Effector memory CD8-positive, alpha-beta T cell (primary cell): ENCODE measurements around the gene KDM5B.
"Not testable (repeated sequence)": the region's sequence is repeated elsewhere in the genome, so short reads cannot be mapped to it uniquely, and the experiment has no call there.

Experiments used
- ATAC-seq: fragments of 150-1000 bp; cut with Tn5 transposase; replicated peaks from 2 replicates; pipeline ENCODE4 v1.10.0; 2021; ENCODE audit warnings: mild to moderate bottlenecking, moderate library complexity
- DNase-seq, 3 experiments: peaks; one replicate each; pipeline ENCODE4 v3.0.0; 2021
- H3K27ac Mint-ChIP-seq, 2 donors: one replicate each; pipeline ENCODE4 v1.8.0; 2022; ENCODE audit warnings: mild to moderate bottlenecking in 2 of 2, mixed read lengths in 2 of 2, moderate library complexity in 2 of 2
- H3K27me3 Mint-ChIP-seq, 2 donors: one replicate each; pipeline ENCODE4 v1.8.0; 2022; ENCODE audit warnings: mixed read lengths in 2 of 2
- H3K36me3 Mint-ChIP-seq: one replicate; pipeline ENCODE4 v1.8.0; 2022; ENCODE audit warnings: mild to moderate bottlenecking, moderate library complexity, mixed read lengths; ENCODE audit not compliant: insufficient read depth
- H3K4me1 Mint-ChIP-seq, 2 donors: one replicate each; pipeline ENCODE4 v1.8.0; 2022; ENCODE audit warnings: low read depth in 2 of 2, mixed read lengths in 2 of 2
- H3K4me3 Mint-ChIP-seq, 2 donors: one replicate each; pipeline ENCODE4 v1.8.0; 2022; ENCODE audit warnings: mild to moderate bottlenecking in 2 of 2, mixed read lengths in 2 of 2, moderate library complexity in 2 of 2
- H3K9me3 Mint-ChIP-seq, 2 donors: one replicate each; pipeline ENCODE4 v1.8.0; 2022; ENCODE audit warnings: mixed read lengths in 2 of 2

The KDM5B gene

DNA sequence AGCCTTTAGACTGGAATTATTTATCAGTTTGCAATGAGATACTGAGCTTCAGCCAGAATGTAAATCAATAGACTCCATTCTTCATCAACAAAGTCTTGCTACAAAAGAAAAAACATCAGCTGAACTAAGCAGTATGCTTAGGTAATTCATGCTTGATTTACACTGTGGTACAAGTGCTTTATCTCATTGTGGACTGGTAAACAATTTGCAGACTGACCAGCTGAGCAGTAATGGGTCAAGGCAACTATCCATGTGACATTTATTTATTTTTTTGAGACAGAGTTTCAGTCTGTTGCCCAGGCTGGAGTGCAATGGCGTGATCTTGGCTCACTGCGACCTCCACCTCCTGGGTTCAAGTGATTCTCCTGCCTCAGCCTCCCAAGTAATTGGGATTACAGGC lies 58.2 kb downstream of the KDM5B start:
- DNase-seq (no peak), ATAC-seq (no peak)
- no peaks in the 10 kb centered on the region for H3K27me3 Mint-ChIP-seq
- no peak overlapping the region for H3K27ac Mint-ChIP-seq
- peaks cover 55% of the 10 kb centered on the region for H3K36me3 Mint-ChIP-seq
- H3K4me1 Mint-ChIP-seq, result no peaks in the 10 kb centered on the region
- H3K9me3 Mint-ChIP-seq, result no peaks in the 10 kb centered on the region
- no peak overlapping the region for H3K4me3 Mint-ChIP-seq

DNA sequence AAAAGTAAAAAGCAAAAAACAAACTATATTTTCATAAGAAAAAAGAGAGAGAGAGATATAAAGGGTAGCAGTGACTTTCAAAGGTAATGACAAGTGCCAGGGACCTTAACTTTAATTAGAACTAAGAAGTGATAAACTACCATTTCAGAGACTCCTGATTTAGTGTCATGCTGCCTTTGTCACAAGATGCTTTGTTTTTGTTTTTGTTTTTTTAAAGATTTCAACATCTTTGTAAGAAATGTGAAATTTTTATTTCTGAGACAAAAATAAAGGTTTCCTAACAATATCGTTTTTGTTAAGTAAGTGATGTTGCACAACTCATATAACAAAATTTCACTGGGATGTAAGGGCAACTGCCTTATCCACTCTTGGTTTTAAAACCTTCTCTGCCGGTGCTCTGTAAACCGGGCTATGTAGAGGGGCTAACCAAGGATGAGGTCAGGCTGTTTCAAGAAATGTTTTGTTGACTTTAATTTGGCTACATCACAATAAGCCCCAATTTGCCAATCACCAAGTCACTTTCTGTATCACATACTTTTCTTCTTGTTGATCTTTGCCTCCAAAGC lies 62.8 kb downstream of the KDM5B start:
- Mint-ChIP-seq H3K9me3 (no peaks in the 10 kb centered on the region), H3K36me3 (peaks cover 69% of the 10 kb centered on the region), H3K4me1 (no peaks in the 10 kb centered on the region), H3K4me3 (no peak overlapping the region), H3K27me3 (no peaks in the 10 kb centered on the region), H3K27ac (no peak overlapping the region)
- ATAC-seq (no peak), DNase-seq (no peak)

DNA sequence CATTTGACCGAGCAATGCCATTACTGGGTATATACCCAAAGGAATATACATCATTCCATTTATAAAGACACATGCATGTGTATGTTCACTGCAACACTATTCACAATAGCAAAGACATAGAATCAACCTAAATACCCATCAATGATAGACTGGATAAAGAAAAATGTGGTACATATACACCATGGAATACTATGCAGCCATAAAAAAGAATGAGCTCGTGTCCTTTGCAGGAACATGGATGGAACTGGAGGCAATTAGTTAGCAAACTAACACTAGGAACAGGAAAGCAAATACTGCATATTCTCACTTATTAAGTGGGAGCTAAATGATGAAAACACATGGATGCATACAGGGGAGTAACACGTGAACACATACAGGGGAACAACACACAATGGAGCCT lies 63.5 kb downstream of the KDM5B start:
- H3K27me3 Mint-ChIP-seq, ATAC-seq, DNase-seq, H3K27ac Mint-ChIP-seq, H3K4me3 Mint-ChIP-seq, H3K9me3 Mint-ChIP-seq, H3K4me1 Mint-ChIP-seq: not testable (repeated sequence)
- peaks cover 65% of the 10 kb centered on the region for H3K36me3 Mint-ChIP-seq

DNA sequence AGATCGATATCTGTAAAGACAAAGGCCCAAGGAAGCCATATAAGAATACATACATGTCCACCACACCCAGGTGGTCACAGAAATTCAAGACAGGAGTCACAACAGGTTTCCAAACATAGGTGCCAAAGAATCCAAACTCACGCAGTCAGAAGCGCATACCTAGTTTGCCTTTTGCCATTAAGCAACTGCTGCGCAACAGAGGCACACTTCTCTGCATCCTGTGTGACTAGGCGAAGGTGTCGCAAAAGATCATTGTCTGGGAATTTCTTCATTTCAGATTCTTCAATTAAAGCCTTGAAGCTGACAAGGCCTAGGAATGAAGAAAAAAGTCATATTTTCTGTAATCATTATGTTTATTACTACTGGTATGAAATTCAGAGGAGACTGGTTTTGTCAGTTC lies 65.7 kb downstream of the KDM5B start:
- ATAC-seq (no peak), DNase-seq (no peak)
- no peaks in the 10 kb centered on the region for H3K9me3 Mint-ChIP-seq
- peaks cover 52% of the 10 kb centered on the region for H3K36me3 Mint-ChIP-seq
- no peaks in the 10 kb centered on the region for H3K27me3 Mint-ChIP-seq
- H3K4me3 Mint-ChIP-seq, result no peak overlapping the region
- no peaks in the 10 kb centered on the region for H3K4me1 Mint-ChIP-seq
- no peak overlapping the region for H3K27ac Mint-ChIP-seq

- Mint-ChIP-seq H3K27me3 (no peaks in the 10 kb centered on the region), H3K27ac (no peak overlapping the region), H3K4me1 (no peaks in the 10 kb centered on the region), H3K9me3 (no peaks in the 10 kb centered on the region), H3K36me3 (peaks cover 57% of the 10 kb centered on the region), H3K4me3 (no peak overlapping the region)
- DNase-seq, result no peak
- ATAC-seq, result no peak
Observed at GRCh38 chr1:202733251-202733650, 75.0 kb downstream of the KDM5B start.

DNA sequence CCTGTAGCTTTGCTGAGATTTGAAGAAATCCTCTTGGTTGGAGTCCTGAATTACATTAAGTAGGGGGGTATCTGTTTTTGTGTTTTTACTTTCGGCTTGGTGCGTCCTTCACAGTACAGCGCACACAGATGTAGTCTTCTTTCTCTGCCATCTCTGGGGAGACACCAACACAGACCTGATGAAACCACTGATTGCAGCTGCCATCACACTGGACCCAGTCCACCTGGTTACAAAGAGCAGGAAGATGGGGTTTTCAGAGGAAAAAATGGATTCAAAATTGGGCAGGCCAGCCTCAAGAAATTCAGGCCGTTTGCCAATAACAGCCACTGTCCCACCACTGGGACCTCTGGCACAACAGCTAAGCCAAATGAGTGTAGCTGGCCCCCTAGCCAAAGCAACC lies 79.3 kb downstream of the KDM5B start:
- H3K27me3 Mint-ChIP-seq, result no peaks in the 10 kb centered on the region
- ATAC-seq, result no peak
- no peak for DNase-seq
- no peak overlapping the region for H3K27ac Mint-ChIP-seq
- H3K4me1 Mint-ChIP-seq, result no peaks in the 10 kb centered on the region
- H3K9me3 Mint-ChIP-seq, result no peaks in the 10 kb centered on the region
- H3K36me3 Mint-ChIP-seq, result peaks cover 53% of the 10 kb centered on the region
- no peak overlapping the region for H3K4me3 Mint-ChIP-seq

DNA sequence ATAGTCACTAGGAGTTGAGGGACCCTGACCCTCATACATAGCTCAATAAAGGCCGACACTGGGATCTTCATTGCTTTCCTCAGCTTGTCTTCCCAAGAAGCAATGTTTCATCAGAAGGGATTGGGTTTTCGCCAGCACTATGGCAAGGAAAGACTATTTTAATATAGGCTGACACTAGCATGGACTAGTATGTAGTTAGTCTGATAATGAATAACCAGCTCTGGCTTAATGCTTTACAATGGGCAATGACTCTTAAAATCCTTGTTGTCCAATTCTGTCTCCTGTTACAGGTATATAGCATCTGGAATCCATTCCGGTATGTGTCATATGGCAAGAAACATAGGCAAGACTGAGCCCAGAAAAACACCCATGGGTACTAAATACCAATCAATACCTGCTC lies 82.7 kb downstream of the KDM5B start:
- Mint-ChIP-seq H3K27me3 (no peaks in the 10 kb centered on the region), H3K9me3 (no peaks in the 10 kb centered on the region), H3K4me3 (no peak overlapping the region), H3K36me3 (peaks cover 29% of the 10 kb centered on the region), H3K4me1 (no peaks in the 10 kb centered on the region), H3K27ac (no peak overlapping the region)
- ATAC-seq, result no peak
- no peak for DNase-seq

DNA sequence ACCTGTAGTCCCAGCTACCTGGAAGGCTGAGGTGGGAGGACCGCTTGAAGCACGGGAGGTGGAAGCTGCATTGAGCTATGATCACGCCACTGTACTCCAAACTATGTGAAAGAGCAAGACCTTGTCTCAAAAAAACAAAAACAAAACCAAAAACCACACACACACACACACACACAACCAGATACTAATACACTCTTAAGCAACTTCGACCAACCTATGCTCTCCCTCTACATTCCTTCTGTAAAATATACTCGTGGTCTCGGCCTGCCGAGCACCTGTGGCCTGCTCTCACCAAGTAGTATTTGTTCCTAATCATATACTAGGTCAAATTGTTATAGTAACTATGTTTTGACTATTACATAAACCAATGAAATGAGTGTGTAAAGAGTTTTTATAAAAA lies 84.5 kb downstream of the KDM5B start:
- no peak overlapping the region for H3K4me3 Mint-ChIP-seq
- H3K36me3 Mint-ChIP-seq, result peaks cover 11% of the 10 kb centered on the region
- no peak overlapping the region for H3K27ac Mint-ChIP-seq
- H3K4me1 Mint-ChIP-seq, result peaks cover 2 to 3% of the 10 kb centered on the region in 2 donors
- H3K9me3 Mint-ChIP-seq, result no peaks in the 10 kb centered on the region
- ATAC-seq (no peak), DNase-seq (no peak)
- no peaks in the 10 kb centered on the region for H3K27me3 Mint-ChIP-seq

DNA sequence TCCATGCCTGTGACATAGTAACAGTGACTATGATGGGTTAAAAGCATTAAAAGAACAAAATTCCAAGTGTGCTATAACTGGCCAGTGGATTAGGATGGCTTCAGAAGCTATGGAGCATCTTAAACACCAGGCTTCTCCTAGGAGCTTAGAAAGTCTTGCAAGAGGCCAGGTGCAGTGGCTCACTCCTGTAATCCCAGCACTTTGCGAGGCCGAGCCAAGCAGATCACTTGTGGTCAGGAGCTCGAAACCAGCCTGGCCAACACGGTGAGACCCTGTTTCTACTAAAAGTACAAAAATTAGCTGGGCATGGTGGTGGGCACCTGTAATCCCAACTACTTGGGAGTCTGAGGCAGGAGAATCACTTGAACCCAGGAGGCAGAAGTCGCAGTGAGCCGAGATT lies 85.2 kb downstream of the KDM5B start:
- H3K27ac Mint-ChIP-seq, H3K4me3 Mint-ChIP-seq, ATAC-seq, H3K27me3 Mint-ChIP-seq, DNase-seq, H3K36me3 Mint-ChIP-seq, H3K4me1 Mint-ChIP-seq, H3K9me3 Mint-ChIP-seq: not testable (repeated sequence)

DNA sequence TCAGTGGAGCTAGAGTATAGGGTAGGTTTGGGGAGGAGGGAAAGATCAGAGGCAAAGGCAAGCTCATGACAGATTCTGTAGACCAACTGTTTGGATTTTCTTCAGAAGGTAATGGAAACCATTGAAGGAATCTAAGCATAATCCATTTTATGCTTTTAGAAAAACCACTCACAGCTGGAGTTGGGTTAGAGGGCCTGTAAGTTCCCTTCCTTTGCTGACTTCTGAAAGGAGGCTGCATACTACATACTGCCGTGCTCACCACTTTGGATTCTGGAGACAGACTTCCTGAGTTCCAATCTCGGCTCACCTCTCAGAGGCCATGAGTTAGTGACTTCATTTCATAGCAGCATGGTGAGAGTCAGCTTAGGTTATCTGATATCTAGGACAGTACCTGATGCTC lies 91.6 kb downstream of the KDM5B start:
- Mint-ChIP-seq H3K27me3 (peaks cover 15 to 48% of the 10 kb centered on the region in 2 donors), H3K36me3 (no peaks in the 10 kb centered on the region), H3K9me3 (no peaks in the 10 kb centered on the region), H3K4me3 (no peak overlapping the region), H3K27ac (no peak overlapping the region), H3K4me1 (peaks cover 2 to 3% of the 10 kb centered on the region in 2 donors)
- DNase-seq (no peak), ATAC-seq (no peak)

GRCh38 chr1:202714202-202714601 lies 94.0 kb downstream of the KDM5B start:
- H3K9me3 Mint-ChIP-seq, ATAC-seq, H3K4me1 Mint-ChIP-seq, H3K36me3 Mint-ChIP-seq, H3K27ac Mint-ChIP-seq, DNase-seq, H3K4me3 Mint-ChIP-seq: not testable (repeated sequence)
- peaks cover 36 to 73% of the 10 kb centered on the region in 2 donors for H3K27me3 Mint-ChIP-seq

DNA sequence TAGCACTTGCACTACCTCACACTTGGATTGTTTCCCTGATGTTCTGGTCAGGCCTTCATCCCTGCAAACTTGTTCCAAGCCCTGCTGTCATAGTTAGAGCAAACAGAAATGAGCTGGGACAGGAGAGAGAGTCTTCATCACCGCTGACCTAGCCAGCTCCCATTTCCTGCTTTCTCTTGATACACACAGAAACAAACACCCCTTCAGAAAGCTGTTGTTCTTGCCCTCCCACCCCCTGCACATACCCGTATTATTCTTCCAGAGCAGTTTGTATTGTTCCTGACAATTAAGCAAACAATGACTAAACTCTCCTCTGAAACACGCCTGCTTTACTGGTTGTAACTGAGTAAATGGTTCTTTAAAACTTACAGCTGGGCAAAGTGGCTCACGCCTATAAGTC lies 95.1 kb downstream of the KDM5B start:
- H3K4me3 Mint-ChIP-seq, result no peak overlapping the region
- DNase-seq, result no peak
- no peak for ATAC-seq
- no peaks in the 10 kb centered on the region for H3K36me3 Mint-ChIP-seq
- H3K9me3 Mint-ChIP-seq, result no peaks in the 10 kb centered on the region
- H3K27ac Mint-ChIP-seq, result no peak overlapping the region
- H3K27me3 Mint-ChIP-seq, result peaks cover 47 to 82% of the 10 kb centered on the region in 2 donors
- peaks cover 0 to 7% of the 10 kb centered on the region in 2 donors for H3K4me1 Mint-ChIP-seq

GRCh38 chr1:202711949-202712635 lies 96.1 kb downstream of the KDM5B start:
- peaks cover 0 to 7% of the 10 kb centered on the region in 2 donors for H3K4me1 Mint-ChIP-seq
- H3K4me3 Mint-ChIP-seq, result no peak overlapping the region
- H3K27ac Mint-ChIP-seq, result no peak overlapping the region
- DNase-seq (no peak), ATAC-seq (no peak)
- H3K36me3 Mint-ChIP-seq, result no peaks in the 10 kb centered on the region
- H3K27me3 Mint-ChIP-seq, result peaks cover 55 to 85% of the 10 kb centered on the region in 2 donors
- no peaks in the 10 kb centered on the region for H3K9me3 Mint-ChIP-seq
